ENCODE data around the gene NCKAP5.
"Not testable (repeated sequence)": the region's sequence is repeated elsewhere in the genome, so short reads cannot be mapped to it uniquely, and the experiment has no call there.

NCKAP5 gene

GRCh38 chr2:132733094-132733493, 835.2 kb downstream of the NCKAP5 start:
- no peak for DNase-seq

DNA sequence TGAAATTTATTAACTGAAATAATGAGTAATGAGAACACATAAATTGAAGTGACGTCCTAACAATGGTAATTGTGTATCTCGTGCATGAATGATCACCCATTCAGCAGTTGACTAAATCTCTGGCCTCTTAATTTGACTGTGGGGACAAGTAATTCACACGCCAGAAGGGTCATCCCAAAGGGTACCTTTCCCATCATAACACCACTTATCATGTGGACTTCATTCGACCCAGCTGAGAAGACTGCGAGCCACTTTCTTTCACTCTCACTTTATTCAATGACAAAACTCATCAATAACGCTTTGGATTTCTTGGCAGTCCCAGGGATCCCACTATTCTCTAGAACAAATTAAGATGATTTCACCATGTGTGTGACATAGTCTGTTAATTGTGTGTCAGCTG, 835.6 kb downstream of the NCKAP5 start:
- no peak for DNase-seq

DNA sequence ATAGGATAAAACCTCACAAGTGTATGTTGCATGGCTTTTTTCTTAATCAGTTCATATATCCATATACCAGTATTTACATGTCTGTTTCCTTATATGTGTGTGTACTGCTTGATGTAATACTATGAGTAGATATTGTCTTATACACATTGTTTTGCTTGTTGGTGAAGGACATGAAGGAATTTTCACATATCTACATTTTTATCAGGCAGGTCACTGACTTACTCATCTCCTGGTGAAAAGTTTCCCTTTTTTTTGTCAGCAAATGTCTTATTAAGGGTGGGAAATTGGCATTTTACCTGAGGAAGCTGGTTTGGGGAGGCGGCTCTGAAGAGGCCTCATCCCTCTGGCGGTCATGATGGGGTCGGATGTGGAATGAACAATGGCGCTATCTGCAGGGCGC, 836.8 kb downstream of the NCKAP5 start:
- no peak for DNase-seq

DNA sequence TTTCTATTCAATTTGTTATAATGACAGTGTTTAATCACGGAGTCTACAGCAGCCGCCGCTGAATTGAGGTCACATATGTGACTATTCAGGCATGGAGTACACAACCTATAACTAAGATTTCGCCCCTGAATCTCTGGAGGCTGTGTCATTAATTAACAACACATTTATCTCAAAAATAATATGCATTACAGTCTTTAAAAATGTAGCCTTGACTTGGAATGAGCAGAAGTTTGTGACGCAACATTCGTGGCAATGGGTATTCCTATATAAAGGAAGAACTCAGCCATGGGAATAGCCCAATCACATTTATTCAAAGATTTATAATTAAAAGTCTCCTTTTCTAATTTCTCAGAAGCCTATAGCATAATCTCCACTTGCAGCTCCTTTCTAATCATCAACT, 837.7 kb downstream of the NCKAP5 start:
- no peak for DNase-seq

DNA sequence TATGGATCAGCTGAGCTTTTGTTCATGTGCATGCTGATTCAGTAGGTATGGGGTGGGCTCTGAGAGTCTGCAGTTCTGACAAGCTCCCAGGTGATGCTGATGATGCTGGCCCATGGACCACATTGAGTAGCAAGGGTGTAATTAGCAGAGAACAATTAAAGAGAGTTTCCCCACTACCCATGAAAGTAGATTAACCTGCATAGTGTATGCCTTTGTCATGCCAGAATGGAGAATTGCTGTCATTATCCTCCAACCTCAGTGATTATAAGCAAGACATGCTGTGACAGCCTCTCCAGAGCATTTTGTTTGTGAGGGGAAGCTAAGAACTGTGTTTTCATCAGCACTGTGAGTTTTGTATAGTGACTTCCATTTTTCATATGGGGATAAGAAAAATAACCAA, 838.7 kb downstream of the NCKAP5 start:
- no peak for DNase-seq

DNA sequence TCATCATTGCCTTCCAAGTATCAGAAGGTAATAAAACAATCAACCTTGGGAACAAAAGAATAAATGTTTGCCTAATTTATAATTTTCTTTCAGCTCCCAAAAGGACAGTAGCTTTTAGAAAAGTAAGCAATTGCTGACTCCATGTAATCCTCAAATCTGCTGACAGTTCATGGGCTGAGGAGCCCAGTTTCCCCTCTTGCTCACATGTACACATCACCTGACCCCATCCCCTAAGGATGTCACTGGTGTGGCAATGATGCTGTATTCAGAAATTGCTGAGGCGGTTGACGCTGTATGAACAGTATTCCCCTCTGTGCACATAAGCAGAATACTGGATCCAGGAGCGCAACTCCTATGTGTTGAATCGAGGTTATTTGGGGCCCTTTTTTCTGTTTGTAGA, 842.1 kb downstream of the NCKAP5 start:
- no peak for DNase-seq

- no peak for DNase-seq
These were observed 842.5 kb downstream of the NCKAP5 start for GRCh38 chr2:132725748-132726147.

- DNase-seq = no peak
These were observed 843.1 kb downstream of the NCKAP5 start for GRCh38 chr2:132725148-132725547.

DNA sequence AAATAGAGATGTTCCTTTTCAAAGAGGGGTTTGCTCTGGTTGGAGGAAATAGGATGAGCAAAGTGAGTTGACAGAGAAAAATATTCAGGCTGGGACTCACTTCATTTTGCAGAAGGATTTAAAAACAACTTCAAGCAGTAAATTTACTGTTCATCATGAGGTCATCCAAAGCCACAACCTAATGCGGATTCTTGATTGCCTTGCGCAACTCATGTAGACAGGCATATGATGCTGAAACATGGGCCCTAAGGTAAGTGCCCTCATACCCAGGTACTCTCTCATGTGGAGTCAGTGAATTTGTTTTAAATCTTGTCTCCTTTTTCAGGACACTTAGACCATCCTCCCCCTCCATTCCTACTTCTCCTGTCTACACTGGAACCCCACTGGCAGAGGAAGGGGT, 846.3 kb downstream of the NCKAP5 start:
- DNase-seq = no peak

DNA sequence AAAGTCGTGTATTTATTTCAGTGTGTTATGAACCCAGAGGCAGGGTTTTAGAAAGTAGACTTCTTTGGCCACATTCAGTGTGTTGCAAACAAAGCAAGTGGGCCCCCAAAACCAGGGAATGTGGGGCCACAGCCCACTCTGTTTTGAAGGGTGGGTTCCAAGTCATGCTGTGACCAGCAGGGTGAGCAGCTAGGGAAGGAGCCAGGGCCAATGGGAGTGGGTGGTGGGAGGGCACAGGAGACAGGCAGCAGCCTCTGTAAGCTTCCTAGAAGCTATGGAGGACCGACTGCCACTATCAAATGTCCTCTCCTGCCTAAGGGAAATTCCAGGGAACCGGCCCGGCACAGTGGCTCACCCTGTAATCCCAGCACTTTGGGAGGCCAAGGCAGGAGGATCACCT, 847.9 kb downstream of the NCKAP5 start:
- no peak for DNase-seq

GRCh38 chr2:132719480-132719879, 848.8 kb downstream of the NCKAP5 start:
- no peak for DNase-seq

DNA sequence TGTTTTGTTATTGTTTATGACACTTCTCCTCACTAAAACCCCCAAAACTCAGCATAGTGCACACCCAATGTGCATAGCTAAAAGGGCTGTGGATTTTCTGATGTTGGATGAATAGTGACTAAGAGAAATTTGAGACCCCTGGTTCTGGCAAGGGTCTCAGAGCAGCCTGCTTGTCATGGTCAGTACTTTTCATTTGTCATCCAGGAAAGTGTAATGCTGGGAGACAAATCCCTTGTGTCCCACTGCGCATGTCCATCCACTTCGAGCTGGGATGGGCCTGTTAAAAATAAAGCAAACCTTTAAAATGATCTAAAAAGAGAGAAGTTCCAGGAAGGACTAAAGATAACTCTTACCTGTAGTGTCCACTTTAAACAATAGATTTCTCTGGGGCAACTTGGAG, 851.3 kb downstream of the NCKAP5 start:
- DNase-seq = no peak

- no peak for DNase-seq
These were observed 852.6 kb downstream of the NCKAP5 start for GRCh38 chr2:132715386-132716351.

DNA sequence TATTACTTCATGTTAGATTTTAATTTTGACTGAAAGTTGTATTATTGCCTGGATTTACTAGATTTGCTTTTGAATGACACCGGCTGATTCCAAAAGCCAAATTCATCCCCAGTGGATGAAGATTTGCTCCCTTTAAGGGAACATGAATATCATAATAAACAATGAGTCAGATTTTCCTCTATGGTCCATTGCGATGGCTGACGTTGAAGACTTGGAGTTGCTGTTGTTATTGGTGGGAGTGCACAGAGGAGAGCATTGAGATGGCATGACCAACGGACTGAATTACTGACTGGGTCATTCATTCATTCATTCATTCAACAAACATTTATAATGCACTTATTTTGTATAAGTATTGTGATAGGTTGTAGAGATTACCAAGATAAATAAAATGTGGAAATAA, 864.9 kb downstream of the NCKAP5 start:
- no peak for DNase-seq

DNA sequence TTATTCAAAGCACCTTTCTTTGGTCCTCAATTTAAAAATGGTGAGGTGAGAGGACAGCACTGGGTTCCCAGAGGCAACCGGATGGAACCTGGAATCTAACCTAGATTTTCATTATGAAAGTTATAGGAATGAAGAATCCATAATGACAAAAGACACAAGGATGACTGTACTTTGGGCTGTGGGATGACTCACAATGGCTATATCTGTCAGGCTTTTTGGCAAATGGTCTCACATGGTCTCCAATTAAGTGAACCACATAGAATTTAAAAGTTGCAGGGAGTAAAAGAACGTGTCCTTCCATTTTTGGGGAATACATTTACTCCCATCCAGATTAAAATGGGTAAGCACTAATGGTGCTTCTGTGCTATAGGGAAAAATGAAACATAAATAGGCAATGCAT, 866.5 kb downstream of the NCKAP5 start:
- no peak for DNase-seq

DNA sequence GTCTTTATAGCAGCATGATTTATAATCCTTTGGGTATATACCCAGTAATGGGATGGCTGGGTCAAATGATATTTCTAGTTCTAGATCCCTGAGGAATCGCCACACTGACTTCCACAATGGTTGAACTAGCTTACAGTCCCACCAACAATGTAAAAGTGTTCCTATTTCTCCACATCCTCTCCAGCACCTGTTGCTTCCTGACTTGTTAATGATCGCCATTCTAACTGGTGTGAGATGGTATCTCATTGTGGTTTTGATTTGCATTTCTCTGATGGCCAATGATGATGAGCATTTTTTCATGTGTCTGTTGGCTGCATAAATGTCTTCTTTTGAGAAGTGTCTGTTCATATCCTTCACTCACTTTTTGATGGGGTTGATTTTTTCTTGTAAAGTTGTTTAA, 868.5 kb downstream of the NCKAP5 start:
- DNase-seq = not testable (repeated sequence)

GRCh38 chr2:132698347-132698746, 869.9 kb downstream of the NCKAP5 start:
- not testable (repeated sequence) for DNase-seq

GRCh38 chr2:132697556-132698205, 870.6 kb downstream of the NCKAP5 start:
- no peak for DNase-seq

- no peak for DNase-seq
These were observed 875.4 kb downstream of the NCKAP5 start for GRCh38 chr2:132692816-132693215.

GRCh38 chr2:132691556-132691955, 876.7 kb downstream of the NCKAP5 start:
- no peak for DNase-seq

- DNase-seq = no peak
These were observed 877.5 kb downstream of the NCKAP5 start for GRCh38 chr2:132690664-132691303.

- no peak for DNase-seq
These were observed 886.5 kb downstream of the NCKAP5 start for GRCh38 chr2:132681766-132682165.

GRCh38 chr2:132680544-132680943, 887.7 kb downstream of the NCKAP5 start:
- no peak for DNase-seq

GRCh38 chr2:132678483-132678882, 889.8 kb downstream of the NCKAP5 start:
- DNase-seq = no peak

Measured in DMS79 (cell line).